HG03103 (cell line): Measurements from ENCODE around the gene PRKAR2B.
"Not testable (repeated sequence)": the region's sequence is repeated elsewhere in the genome, so short reads cannot be mapped to it uniquely, and the experiment has no call there.

Experiments
- ATAC-seq: cut with Tn5 transposase; IDR thresholded peaks from one replicate; pipeline ENCODE4 v1.9.1; 2021; ENCODE audit warnings: low read depth; ENCODE audit not compliant: unreplicated experiment

Gene PRKAR2B

DNA sequence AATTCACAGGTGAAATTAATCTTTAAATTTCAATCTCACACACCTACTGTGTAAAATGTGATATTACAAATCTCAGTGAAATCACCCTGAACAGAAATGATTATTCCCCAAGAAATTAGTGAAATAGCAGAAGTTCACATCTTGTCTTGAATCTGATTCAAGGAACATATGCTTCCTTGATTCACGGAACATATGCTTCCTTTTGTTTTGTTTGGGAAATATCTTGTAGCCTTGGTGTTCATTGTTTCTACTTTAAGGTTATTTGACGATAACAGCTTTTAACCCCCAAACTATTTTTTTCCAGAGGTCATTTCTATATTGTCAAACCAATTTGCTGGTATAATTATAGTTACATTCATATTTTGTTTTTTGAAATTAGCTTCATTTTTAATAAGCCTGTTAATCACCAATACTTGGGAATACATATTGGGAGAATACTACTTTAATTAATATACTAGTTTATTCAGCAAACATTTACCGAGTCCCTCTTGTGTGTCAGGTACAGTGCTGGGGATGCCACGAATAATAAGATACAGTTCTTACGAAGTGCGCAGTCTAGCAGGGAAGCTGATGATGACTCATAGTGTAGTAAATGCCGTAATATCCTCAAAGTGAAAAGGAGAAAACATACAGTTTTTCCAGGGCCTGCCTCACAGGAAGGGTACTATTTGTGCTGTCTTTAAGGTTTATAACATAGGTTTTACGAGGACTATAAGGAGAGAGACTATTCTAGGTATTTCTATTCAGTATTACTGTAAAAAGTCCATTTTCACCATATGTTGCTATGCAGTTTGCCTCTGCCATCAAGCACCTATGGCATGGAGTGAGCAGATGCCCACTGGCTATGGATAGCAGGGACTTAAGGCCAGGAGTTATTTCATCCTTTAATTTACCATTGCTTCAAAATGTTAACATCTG lies 32.5 kb downstream of the PRKAR2B start:
- ATAC-seq, result no peak

DNA sequence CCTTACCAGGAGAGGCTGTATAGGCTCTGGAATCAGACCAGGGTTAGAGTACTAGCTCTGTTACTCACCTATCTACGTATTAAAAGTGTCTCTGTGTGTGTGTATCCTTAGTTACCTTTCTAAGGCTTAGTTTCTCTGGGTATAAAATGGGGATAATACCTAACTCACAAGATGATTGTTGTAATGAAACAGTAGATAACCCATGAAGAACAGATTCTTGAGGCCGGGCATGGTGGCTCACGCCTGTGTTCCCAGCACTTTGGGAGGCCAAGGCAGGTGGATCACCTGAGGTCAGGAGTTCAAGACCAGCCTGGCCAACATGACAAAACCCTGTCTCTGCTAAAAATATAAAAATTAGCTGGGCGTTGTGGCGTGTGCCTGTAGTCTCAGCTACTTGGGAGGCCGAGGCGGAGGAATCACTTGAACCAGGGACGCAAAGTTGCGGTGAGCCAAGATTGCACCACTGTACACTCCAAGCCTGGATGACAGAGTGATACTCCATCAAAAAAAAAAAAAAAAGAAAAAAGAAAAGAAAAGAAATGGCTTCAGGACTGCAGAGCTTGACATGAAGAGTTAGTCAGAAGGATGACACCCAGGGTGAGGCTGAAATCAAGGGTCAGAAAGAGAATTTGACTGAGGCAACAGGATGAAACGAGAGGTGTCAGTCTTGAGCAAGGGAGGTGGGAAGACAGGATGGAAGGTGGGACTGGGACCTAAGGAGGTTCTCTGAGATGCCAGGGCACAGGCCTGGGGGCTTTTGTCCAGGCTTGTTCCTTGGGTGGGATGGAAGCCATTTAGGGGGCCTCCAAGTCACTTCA lies 33.4 kb downstream of the PRKAR2B start:
- no peak for ATAC-seq

DNA sequence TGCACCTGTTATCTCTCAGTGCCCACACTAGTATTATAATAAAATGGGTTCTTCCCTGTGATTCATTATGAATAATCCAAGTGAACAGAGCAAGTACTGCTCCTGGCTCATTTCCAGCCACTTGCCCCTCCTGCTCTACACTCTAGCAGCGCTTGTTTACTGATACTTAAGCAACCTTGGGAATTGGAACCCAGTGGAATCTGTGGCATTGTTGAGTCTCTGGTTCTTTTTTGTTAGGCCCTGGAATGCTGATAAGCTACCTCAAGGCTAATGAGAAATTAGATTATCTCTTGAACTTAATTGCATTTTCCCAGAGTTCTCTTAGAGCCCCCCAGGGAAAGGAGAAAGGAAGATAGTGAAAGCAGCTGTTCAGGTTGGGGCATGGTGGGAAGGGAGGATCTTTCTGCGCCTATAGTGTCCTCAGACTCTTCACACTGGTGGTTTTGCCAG lies 34.0 kb downstream of the PRKAR2B start:
- ATAC-seq, result no peak

DNA sequence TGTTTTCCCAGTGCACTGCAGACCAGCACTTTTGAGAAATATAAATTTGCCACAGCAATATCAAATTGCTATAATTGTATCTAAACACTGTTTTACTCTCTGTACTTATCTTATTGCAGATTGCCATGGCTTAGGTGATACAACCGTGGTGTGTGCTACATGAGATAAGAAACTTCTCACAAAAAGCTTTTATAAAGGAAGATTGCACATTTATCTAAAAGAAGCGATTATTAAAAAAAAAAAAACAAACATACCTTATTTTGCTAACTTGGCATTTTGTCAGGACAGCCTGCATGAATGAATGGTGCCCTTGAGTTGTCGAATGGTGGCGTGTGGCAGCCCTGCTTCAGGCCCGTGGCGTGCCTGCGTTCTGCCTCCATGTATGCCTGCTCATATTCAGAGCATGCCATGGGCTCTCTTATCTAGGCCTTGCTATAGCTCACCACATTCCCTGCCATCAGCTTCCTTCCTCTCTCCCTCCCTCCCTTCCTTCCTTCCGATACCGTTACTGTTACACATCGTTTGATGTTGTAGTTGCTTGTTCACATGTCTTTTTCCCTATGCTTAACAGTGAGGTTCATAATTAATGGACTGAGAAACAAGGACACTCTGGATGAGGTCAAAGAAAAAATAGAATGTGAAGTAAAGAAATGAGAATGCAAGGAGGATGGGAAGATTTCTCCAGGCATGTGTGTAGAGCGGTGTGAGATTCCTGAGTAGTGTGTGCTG lies 34.9 kb downstream of the PRKAR2B start:
- ATAC-seq, result no peak

DNA sequence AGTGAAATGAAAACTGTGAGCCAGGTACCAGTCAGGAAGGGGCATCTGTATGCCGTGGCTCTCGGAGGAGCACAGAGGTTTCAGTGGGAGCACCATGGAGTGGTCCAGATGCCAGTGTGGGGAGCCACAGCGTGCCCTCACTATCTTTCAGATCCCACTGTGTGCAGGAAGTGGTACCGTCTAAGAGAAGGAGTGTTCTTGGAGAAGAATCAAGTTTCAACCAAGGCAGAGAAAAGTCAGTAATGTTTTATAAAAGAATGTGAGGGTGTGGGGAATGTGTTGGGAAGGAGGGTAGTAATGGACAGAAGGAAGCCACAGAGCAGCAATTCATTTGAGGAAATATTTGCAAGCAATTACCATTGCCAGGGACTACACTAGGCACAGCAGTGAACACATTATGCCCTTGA lies 35.6 kb downstream of the PRKAR2B start:
- no peak for ATAC-seq

DNA sequence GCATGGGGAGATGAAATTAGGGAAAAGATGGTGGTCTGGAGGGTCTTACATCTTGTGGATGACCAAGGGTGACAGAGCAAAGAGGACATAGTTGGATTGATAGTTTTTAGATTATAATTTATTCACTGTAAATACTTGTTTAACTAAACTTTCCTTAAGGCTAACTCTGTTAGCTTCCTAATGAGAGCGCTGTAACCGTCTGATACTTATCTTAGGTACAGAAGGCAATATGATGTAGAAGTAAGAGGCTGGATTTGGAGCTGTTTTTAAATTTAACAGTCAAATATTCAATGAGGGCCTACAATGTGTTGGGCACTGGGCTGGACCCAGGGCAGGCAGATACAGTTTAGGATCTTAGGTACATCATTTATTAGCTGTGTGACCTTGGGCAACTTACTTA lies 36.0 kb downstream of the PRKAR2B start:
- ATAC-seq, result no peak

DNA sequence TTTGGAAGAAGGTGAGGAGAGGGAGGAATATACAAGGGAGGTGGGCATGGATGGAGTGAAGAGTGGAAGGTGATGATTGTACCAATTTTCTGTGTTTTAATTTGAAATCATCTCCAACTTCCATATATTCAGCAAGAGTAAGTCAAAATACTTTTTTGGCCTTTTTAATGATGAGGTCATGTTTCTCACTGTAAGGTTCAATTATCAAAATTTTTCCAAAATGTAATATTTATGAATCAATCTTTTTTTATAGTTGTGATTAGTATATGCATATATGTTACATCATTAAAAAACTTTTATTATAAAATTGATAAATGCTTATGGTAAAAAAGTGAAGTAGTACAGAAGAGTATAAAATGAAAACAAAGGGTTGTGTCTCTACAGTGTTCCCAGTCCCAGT lies 40.7 kb downstream of the PRKAR2B start:
- no peak for ATAC-seq

DNA sequence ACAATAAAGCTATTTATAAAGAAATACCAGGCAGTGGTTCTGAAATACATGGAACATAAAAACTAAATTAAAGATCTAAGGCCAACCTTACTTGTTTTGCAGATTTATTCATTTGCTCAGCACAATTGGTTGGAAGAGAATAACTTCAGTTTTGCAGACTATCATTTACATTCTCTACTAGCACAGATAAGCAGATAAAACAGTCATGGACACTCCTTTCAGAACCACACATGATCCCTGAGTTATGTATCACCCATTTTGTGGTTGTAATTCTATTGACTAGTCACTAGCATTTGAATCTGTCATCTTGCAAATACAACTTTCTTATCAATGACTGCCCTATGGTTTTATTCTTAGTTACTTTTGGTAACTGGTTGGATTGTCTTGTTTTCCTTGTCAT lies 45.1 kb downstream of the PRKAR2B start:
- no peak for ATAC-seq

DNA sequence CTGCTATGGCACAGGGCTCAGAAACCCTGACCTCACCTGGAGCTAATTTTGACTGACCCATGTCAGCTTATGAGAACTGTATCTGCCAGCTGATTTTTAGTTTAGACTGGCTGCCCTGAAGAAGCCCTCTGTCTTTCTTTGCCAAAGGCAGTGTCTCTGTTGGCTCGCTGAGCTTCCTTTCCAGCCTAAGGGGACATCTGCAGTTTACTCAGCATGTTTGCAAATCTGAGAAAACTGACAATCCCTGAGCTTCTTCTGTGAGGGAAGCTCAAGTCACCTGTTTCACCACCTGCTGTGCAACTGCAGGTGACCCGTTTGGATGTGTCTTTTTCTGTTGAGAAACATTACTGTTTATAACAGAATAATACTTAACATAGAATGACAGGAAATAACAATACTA lies 46.0 kb downstream of the PRKAR2B start:
- no peak for ATAC-seq

DNA sequence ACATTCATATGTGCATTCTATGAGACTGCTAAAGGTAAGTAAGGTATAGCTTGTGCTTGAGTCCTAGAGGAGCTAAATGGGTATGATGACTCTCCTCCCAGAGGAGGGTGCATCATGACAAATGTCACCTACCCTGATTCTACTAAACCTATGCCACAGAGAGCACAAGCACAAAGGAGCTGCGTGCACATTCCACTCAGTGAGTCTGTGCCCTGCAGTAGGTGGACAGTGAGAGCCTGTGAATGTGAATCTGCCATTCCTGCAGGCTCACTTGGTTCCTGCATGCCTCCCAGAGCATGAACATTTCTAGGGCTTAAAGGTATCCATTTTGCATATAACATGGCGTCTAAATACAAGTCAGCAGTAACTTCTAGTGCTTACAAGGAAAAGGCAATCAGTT lies 46.8 kb downstream of the PRKAR2B start:
- no peak for ATAC-seq

DNA sequence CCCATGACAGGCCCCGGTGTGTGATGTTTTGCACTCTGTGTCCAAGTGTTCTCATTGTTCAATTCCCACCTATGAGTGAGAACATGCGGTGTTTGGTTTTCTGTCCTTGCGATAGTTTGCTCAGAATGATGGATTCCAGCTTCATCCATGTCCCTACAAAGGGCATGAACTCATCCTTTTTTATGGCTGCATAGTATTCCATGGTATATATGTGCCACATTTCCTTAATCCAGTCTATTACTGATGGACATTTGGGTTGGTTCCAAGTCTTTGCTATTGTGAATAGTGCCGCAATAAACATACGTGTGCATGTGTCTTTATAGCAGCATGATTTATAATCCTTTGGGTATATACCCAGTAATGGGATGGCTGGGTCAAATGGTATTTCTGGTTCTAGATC lies 49.2 kb downstream of the PRKAR2B start:
- not testable (repeated sequence) for ATAC-seq

DNA sequence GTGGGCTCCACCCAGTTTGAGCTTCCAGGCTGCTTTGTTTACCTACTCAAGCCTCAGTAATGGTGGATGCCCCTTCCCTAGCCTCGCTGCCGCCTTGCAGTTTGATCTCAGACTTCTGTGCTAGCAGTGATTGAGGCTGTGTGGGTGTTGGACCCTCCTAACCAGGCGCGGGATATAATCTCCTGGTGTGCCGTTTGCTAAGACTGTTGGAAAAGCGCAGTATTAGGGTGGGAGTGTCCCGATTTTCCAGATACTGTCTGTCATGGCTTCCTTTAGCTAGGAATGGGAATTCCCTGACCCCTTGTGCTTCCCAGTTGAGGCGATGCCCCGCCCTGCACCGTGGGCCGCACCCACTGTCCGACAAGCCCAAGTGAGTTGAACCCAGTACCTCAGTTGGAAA lies 54.6 kb downstream of the PRKAR2B start:
- ATAC-seq, result not testable (repeated sequence)

DNA sequence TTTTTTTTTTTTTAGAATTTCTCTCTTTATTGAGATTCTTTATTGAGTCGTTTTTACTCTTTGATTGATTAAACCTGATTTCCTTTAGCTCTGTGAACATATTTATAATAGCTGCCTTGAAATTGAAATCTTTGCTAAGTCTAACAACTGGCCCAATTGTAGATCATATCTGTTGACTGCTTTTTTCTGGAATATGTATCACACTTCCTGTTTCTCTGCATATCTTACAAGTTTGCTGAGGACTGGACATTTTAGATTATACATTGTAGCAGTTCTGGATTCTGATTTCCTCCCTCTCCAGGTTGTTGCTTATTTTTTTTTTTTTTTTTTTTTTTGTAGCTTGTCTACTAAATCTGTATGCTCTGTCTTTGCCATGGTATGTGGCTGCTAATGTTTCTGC lies 56.3 kb downstream of the PRKAR2B start:
- no peak for ATAC-seq

DNA sequence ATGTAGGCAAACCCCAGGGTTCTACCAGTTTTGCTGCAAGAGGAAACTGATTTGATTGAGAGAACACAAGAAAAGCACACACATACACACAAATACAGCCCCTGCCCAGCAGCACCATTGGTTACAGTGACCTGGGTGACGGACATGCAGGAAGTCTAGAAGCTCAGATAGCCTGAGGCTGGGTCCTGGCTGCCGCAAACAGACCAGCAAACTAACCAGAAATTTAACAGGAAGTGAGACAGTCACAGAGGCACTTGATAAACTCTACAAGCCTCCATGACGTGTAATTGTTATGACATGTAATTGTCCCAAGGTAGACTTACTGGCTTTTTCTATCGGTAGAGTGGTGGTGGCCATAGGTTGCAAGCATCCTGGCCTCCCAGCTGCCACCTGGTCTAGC lies 58.9 kb downstream of the PRKAR2B start:
- ATAC-seq, result no peak

DNA sequence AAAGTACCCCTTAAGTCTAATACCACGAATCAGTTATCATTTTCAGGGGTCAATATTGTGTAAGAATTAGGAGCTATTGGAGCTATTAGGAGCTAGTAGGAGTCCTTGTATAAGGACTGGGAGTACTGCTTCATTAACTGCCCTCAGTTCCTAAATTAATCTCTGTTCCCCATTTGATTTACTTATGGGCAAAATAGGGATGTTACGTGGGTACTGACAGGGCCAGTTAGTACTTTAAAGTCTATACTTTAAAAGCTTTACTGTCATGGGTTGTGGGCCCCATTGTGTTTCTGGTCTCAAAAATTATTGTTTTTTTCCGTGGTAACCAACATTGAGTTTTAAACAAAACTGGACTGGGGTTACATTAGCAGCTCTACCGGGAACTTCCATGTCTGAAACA lies 60.3 kb downstream of the PRKAR2B start:
- ATAC-seq, result no peak

DNA sequence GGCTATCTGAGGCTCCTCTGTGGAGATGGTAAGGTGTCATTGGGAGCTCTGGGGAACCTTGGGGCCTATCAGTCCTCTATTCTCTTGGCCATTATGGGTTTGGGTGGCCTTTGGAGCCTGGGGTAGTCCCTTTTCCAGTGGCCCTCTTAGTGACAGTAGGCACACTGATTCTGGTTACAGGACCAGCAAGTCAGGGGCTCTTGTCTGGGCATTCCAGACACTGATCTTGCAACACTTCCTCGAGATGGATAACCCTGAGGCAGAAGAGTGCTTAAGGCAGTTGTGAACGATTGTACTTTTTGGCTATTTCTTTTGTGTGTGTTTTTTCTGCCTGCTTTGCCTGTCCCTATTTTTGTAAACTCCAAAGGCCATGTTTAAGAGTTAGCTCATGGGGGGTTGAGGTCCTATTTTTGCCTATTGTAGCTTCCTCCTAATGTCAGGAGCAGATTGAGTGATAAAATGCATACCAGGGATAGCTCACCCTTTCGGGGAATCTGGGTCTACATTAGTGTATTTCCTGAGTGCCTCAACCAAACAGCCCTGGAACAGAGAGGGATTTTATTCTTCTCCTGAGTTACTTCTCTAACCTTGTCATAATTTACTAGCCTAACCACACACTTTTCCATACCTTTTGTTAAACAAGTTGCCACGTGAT lies 61.2 kb downstream of the PRKAR2B start:
- no peak for ATAC-seq

DNA sequence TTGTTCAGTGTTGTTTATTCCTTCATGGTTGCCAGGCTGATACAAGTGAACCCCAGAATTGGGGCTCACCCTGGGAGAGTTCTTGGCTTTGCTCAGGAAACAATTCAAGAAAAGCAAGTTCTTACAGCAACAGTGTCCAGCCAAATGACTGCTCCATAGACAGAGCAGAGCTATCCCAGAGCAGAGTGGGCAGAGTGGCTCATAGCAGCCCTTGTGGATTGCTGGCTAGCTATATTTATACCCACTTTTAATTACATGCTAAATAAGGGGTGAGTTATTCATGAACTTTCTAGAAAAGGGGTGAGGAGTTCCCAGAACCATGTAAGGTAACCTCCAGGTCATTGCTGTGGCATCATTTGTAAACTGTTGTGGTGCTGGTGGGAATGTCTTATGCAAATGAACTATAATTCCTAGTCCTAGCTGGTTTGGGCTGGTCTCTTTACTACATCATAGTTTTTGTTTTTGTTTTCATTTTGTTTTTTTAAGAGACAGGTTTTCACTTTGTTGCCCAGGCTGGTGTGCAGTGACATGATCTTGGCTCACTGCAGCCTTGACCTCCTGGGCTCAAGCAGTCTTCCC lies 64.4 kb downstream of the PRKAR2B start:
- ATAC-seq, result no peak

DNA sequence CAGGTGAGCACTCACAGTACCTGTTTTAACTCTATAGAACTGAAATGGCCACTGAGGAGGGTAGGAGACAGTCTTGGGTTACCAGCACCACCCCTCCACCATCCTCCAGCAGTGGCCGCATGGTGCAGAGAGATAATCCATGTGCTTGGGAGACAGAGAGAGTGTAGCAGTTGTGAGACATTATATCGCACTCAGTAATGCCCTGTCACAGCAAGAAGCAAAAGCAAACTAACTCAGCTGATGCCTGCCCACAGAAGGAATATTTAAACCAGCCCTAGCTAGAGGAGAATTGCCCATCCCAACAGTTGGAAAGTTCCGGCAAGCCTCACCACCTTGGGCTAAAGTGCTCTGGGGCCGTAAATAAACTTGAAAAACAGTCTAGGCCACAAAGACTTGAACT lies 65.5 kb downstream of the PRKAR2B start:
- no peak for ATAC-seq

DNA sequence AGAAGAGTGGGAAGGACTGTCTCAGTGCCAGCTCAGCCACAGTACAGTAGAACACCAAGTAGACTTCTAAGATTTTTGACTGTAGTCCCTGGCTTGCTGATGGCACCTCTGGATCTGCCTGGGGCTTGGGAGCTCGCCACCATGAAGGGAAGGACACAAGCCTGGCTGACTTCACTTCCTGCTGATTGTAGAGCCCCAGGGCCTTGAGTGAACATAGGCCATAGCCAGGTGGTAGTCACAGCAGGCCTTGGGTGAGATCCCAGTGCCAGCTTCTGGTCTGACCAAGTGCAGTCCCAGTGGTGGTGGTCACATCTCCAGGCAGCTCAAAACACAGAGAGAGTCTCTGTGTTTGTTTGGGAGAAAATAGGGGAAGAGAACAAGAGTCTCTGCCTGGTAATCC lies 66.7 kb downstream of the PRKAR2B start:
- ATAC-seq, result no peak

DNA sequence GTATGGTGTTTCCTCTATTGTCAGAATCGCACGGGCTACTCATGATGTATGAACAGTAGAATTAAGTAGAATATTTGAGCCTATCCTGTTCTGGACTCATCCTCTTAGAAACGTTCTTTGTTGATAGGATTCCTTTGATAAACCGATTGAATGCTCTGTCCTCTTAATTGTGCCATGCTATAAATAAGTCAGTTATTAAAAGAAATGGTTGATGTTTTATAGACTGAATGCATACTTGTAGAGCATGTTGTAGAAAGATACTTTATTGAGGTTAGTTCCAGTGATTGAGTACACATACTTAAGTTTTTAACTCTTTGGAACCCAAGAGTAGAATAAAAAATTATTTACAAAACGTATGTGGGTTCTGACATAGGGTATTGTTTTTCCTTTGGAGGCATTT lies 69.4 kb downstream of the PRKAR2B start:
- ATAC-seq, result no peak
